HG03432 (cell line): ENCODE data around the gene ULK3.

ENCODE experiments used
- ATAC-seq: cut with Tn5 transposase; IDR thresholded peaks from one replicate; pipeline ENCODE4 v1.9.1; 2021; ENCODE audit warnings: mild to moderate bottlenecking, moderate library complexity; ENCODE audit not compliant: unreplicated experiment

ULK3 gene

GRCh38 chr15:74800559-74801094 is 42.3 kb downstream of the ULK3 start:
- no peak for ATAC-seq

- ATAC-seq, result peak; percentile 68
These were observed 42.9 kb downstream of the ULK3 start for GRCh38 chr15:74799856-74800558.

- no peak for ATAC-seq
These were observed 43.6 kb downstream of the ULK3 start for GRCh38 chr15:74799255-74799855.

GRCh38 chr15:74798388-74799254 is 44.3 kb downstream of the ULK3 start:
- ATAC-seq, result peak; percentile 36

GRCh38 chr15:74795966-74796625 is 46.9 kb downstream of the ULK3 start:
- ATAC-seq, result no peak

- no peak for ATAC-seq
These were observed 48.0 kb downstream of the ULK3 start for GRCh38 chr15:74794970-74795349.

- no peak for ATAC-seq
These were observed 48.5 kb downstream of the ULK3 start for GRCh38 chr15:74794248-74794969.

GRCh38 chr15:74793135-74794028 is 49.6 kb downstream of the ULK3 start:
- no peak for ATAC-seq

GRCh38 chr15:74792227-74793016 is 50.5 kb downstream of the ULK3 start:
- no peak for ATAC-seq

- ATAC-seq, result no peak
These were observed 51.3 kb downstream of the ULK3 start for GRCh38 chr15:74791667-74792066.

GRCh38 chr15:74791007-74791406 is 51.9 kb downstream of the ULK3 start:
- no peak for ATAC-seq

GRCh38 chr15:74790080-74790916 is 52.7 kb downstream of the ULK3 start:
- ATAC-seq, result no peak

GRCh38 chr15:74789741-74790079 is 53.2 kb downstream of the ULK3 start:
- no peak for ATAC-seq

GRCh38 chr15:74789171-74789631 is 53.8 kb downstream of the ULK3 start:
- no peak for ATAC-seq

GRCh38 chr15:74788683-74789151 is 54.2 kb downstream of the ULK3 start:
- ATAC-seq, result peak; percentile 33

- ATAC-seq, result no peak
These were observed 54.8 kb downstream of the ULK3 start for GRCh38 chr15:74788042-74788682.
